ENCODE data around the gene ZNF516. TPM values are rescaled to one million over a fixed set of nuclear protein-coding genes. Genes with fewer than 3 reads are reported as not detected.

Gene ZNF516
- total RNA-seq, 6 donors from 2014 or later = 21.9 to 44.3 (median 36.5) TPM

DNA sequence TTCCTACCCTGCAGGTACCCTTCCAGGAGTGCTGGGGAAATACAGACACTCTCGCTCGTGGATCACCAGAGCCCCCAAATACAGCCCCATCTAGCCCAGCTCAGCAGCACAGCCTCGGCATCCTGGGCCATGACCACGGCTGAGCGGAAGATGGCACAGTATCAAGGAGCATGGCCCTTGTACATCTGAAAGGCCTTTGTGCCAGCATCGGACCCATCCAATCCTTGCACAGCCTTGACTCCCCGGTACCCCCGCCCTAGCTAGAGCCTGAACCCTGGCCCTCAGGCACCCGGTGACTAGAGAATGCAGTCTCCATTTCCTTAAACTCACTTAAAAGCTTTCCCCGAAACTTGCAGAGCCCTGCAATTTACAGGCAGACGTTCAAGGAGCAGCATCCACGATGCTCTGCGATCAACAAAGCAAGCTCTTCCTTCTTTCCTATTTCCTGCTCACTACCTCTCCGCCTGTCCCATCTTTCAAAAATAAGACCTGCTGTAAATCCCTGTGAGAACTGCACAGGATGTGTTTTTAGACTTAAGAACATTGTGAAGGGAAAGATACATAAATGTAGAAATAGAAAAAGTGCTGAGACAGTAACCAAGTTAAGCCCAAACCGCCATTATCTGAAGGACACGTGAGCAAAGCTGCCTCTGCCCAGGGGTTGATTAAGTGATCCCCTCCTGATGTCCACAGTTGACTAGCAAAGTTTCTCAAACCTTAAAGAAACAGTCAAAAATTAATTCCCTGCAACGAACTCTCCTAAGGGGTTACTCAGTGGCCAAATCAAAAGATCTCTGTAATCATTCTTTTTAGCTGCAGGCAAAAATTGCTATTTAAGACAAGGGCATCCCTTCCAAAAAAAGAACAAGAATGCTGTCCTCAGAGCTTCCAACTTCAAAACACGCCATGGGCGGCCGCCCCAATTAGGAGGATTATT, 48.5 kb downstream of the ZNF516 start:
- H3K36me3 ChIP-seq = peaks cover 11 to 14% (median 12%) of the 10 kb centered on the region in 4 donors

DNA sequence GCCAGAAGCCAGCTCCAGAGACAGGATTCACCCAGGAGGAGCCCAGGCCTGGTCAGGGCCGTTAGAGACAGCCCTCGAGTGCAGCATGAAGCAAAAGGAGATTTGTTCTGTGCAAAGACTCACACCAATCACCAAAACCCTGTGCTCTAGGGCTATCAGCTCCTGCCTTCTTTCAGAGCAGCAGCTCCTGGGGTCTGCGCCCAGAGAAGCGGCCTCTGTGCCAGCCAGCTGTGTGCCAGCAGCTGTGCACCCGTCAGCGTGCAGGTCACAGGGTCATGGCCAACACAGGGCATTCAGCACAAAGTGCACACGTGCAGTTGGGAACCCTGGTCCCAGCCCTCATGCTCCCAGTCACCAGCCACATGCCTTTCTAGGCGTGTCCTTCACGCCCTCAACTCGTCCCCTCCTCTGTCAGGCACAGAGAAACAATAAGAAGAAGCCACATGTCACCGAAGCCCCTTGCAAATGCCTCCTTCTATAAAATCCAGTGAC, 49.3 kb downstream of the ZNF516 start:
- DNase-seq (peak in 1 of 2 donors; percentile 49), ATAC-seq (ENCODE audit: low FRiP score in 2 of 2) (no peak)
- no peak overlapping the region for H3K4me3 ChIP-seq
- H3K9me3 ChIP-seq = no peaks in the 10 kb centered on the region
- no peak overlapping the region for H3K27ac ChIP-seq
- no peaks in the 10 kb centered on the region for H3K27me3 ChIP-seq
- 65 to 78% methylated on average over 7 to 9 of the region's 11 CpGs for WGBS, 2 donors
- peaks cover 19 to 21% (median 20%) of the 10 kb centered on the region in 4 donors for H3K36me3 ChIP-seq
- H3K4me1 ChIP-seq = peaks cover 26 to 33% (median 29%) of the 10 kb centered on the region in 4 donors
- TF ChIP-seq EP300 (IDR thresholded peaks at IDR 0.05) = no peak
- no peak for TF ChIP-seq POLR2A (IDR thresholded peaks at IDR 0.05)
- TF ChIP-seq, protein P1, sequence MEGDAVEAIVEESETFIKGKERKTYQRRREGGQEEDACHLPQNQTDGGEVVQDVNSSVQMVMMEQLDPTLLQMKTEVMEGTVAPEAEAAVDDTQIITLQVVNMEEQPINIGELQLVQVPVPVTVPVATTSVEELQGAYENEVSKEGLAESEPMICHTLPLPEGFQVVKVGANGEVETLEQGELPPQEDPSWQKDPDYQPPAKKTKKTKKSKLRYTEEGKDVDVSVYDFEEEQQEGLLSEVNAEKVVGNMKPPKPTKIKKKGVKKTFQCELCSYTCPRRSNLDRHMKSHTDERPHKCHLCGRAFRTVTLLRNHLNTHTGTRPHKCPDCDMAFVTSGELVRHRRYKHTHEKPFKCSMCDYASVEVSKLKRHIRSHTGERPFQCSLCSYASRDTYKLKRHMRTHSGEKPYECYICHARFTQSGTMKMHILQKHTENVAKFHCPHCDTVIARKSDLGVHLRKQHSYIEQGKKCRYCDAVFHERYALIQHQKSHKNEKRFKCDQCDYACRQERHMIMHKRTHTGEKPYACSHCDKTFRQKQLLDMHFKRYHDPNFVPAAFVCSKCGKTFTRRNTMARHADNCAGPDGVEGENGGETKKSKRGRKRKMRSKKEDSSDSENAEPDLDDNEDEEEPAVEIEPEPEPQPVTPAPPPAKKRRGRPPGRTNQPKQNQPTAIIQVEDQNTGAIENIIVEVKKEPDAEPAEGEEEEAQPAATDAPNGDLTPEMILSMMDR (IDR thresholded peaks at IDR 0.05) = no peak
- no peak for TF ChIP-seq POLR2AphosphoS5 (IDR thresholded peaks at IDR 0.05)

More for the DNA sequence above, 48.5 kb downstream of the ZNF516 start:
- no peak for ATAC-seq (ENCODE audit: low FRiP score in 2 of 2)
- no peak for TF ChIP-seq EP300 (IDR thresholded peaks at IDR 0.05)
- TF ChIP-seq, protein P1 (IDR thresholded peaks at IDR 0.05) = no peak
- TF ChIP-seq POLR2A (IDR thresholded peaks at IDR 0.05) = no peak
- no peak for TF ChIP-seq POLR2AphosphoS5 (IDR thresholded peaks at IDR 0.05)
- DNase-seq = no peak
- Histone ChIP-seq H3K27ac (peak overlapping the region in 1 of 4 donors; percentile 87), H3K4me3 (no peak overlapping the region), H3K9me3 (no peaks in the 10 kb centered on the region), H3K4me1 (peaks cover 26 to 36% (median 33%) of the 10 kb centered on the region in 4 donors), H3K27me3 (no peaks in the 10 kb centered on the region)
- WGBS, 2 donors = 81 to 87% methylated on average over 16 to 20 of the region's 20 CpGs

DNA sequence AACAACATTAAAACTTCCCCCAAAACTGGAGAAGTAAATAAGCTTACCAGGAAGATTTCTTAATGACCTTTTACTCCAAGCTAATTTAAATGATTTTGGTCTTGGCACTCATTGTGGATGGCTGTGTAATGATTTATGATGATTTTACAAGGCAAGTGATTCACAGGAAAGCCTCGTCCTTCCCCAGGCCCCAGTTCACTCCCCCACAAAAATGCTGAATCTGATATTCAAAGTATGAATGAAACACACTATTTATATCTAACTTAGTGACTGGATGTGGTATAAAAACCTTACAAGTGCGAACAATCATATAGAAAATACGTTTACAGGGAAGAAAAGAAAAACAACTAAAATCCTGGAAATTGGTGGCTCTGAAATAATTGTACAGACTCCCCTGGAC, 49.8 kb downstream of the ZNF516 start:
- H3K27ac ChIP-seq = no peak overlapping the region
- 73 to 77% methylated on average over 3 of the region's 3 CpGs for WGBS, 2 donors
- no peak overlapping the region for H3K4me3 ChIP-seq
- peaks cover 20 to 25% (median 24%) of the 10 kb centered on the region in 4 donors for H3K36me3 ChIP-seq
- TF ChIP-seq, protein P1 (IDR thresholded peaks at IDR 0.05) = no peak
- TF ChIP-seq POLR2AphosphoS5 (IDR thresholded peaks at IDR 0.05) = no peak
- TF ChIP-seq EP300 (IDR thresholded peaks at IDR 0.05) = no peak
- TF ChIP-seq POLR2A (IDR thresholded peaks at IDR 0.05) = no peak
- no peaks in the 10 kb centered on the region for H3K27me3 ChIP-seq
- no peaks in the 10 kb centered on the region for H3K9me3 ChIP-seq
- DNase-seq = no peak
- peaks cover 24 to 33% (median 26%) of the 10 kb centered on the region in 4 donors for H3K4me1 ChIP-seq
- no peak for ATAC-seq (ENCODE audit: low FRiP score in 2 of 2)

DNA sequence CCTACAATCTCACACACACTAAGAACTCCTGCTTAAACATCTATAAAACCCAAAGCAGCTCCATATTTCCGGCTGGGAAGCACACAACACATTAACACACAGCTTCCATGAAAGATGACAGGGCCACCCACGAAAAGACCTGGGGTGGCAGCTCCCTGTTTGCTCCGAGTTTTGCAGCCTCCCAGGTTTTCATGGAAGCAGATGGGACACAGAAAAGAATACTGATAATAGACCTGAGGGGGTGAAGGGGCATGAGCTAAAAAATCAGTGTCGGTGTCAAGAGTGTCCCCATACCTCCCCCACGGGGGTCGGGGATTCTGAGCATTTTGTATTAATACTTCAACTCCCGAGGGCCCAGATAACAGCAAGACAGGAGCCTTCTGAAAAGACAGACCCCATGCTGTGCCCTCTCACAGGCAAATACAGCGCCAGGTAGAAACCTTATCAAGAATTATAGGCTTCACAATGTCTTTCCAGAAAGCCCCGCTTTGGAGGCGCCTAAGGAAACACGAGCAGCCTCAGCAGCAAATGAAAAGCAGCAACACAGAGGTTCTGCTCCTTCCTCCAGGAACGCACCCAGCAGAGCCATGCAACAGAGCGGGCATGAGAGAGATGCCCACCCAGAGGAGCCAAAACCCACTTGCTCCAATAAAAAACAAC, 50.5 kb downstream of the ZNF516 start:
- Histone ChIP-seq H3K27me3 (no peaks in the 10 kb centered on the region), H3K9me3 (no peaks in the 10 kb centered on the region), H3K36me3 (peaks cover 20 to 27% (median 25%) of the 10 kb centered on the region in 4 donors), H3K27ac (no peak overlapping the region), H3K4me1 (peaks cover 17 to 28% (median 19%) of the 10 kb centered on the region in 4 donors), H3K4me3 (no peak overlapping the region)
- TF ChIP-seq POLR2AphosphoS5 (IDR thresholded peaks at IDR 0.05) = no peak
- no peak for TF ChIP-seq EP300 (IDR thresholded peaks at IDR 0.05)
- TF ChIP-seq POLR2A (IDR thresholded peaks at IDR 0.05) = no peak
- TF ChIP-seq, protein P1 (IDR thresholded peaks at IDR 0.05) = no peak
- no peak for DNase-seq
- WGBS, 2 donors = 87 to 88% methylated on average over 13 of the region's 13 CpGs
- ATAC-seq (ENCODE audit: low FRiP score in 2 of 2) = no peak
